Endothelial cell (in vitro differentiated cells): ENCODE measurements around the gene ERN2. TPM values are rescaled to one million over a fixed set of nuclear protein-coding genes. Genes with fewer than 3 reads are reported as not detected.
"Not testable (repeated sequence)": the region's sequence is repeated elsewhere in the genome, so short reads cannot be mapped to it uniquely, and the experiment has no call there.

ENCODE experiments used
- DNase-seq: peaks from one replicate; pipeline ENCODE4 v3.0.0; 2021; ENCODE audit warnings: low spot score
- H3K27ac Mint-ChIP-seq: one replicate; pipeline ENCODE4 v1.8.0; 2021; ENCODE audit warnings: mixed read lengths, inconsistent platforms; ENCODE audit not compliant: unreplicated experiment
- H3K27me3 Mint-ChIP-seq: one replicate; pipeline ENCODE4 v1.8.0; 2021; ENCODE audit warnings: mild to moderate bottlenecking, moderate library complexity, mixed read lengths, inconsistent platforms; ENCODE audit not compliant: unreplicated experiment
- H3K36me3 Mint-ChIP-seq: one replicate; pipeline ENCODE4 v1.8.0; 2021; ENCODE audit warnings: mild to moderate bottlenecking, low read depth, mixed read lengths, inconsistent platforms; ENCODE audit not compliant: unreplicated experiment
- H3K4me1 Mint-ChIP-seq: one replicate; pipeline ENCODE4 v1.8.0; 2021; ENCODE audit warnings: mild to moderate bottlenecking, mixed read lengths, inconsistent platforms; ENCODE audit not compliant: unreplicated experiment
- H3K4me3 Mint-ChIP-seq: one replicate; pipeline ENCODE4 v1.8.0; 2021; ENCODE audit warnings: mild to moderate bottlenecking, mixed read lengths, inconsistent platforms; ENCODE audit not compliant: unreplicated experiment
- H3K9me3 Mint-ChIP-seq: one replicate; pipeline ENCODE4 v1.8.0; 2021; ENCODE audit warnings: mixed read lengths, inconsistent platforms; ENCODE audit not compliant: unreplicated experiment
- total RNA-seq: library from RNA; stranded (reverse); fragmentation: NEBNext Ultra II Directional; extraction: Animal tissue kit (Norgen Biotek cat#: 25700); gene quantifications from one replicate; pipeline ENCODE4 v1.2.1, GENCODE V29; 2021; ENCODE audit not compliant: unreplicated experiment
- TF ChIP-seq, protein P1 (sequence below): fragments of 200-600 bp; sonication (generic); IDR thresholded peaks from one replicate; pipeline ENCODE4 v1.5.0; 2021; ENCODE audit warnings: antibody characterized with exemption; ENCODE audit not compliant: unreplicated experiment

The ERN2 gene
- total RNA-seq, 1 donor from 2014 or later = 0.80 TPM

DNA sequence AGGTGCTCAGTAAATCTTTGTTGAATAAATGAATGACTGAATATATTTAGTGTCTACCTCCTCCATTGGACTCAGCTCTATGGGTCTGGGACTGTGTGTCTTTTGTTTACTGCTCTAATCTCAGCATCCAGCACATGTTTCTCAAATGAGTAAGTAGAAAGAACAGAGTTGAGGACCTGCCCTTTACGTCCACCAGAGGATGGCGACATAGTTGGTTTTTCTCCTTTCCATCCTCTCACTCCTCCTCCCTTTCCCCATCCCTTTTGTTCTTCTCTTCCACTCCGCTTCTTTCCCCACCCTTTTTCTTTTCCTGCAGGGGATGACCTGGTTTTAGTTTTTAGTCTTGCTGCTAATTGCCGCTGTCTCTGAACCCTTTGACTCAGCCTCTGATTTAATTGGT, 29.7 kb upstream of the ERN2 start:
- TF ChIP-seq, protein P1, sequence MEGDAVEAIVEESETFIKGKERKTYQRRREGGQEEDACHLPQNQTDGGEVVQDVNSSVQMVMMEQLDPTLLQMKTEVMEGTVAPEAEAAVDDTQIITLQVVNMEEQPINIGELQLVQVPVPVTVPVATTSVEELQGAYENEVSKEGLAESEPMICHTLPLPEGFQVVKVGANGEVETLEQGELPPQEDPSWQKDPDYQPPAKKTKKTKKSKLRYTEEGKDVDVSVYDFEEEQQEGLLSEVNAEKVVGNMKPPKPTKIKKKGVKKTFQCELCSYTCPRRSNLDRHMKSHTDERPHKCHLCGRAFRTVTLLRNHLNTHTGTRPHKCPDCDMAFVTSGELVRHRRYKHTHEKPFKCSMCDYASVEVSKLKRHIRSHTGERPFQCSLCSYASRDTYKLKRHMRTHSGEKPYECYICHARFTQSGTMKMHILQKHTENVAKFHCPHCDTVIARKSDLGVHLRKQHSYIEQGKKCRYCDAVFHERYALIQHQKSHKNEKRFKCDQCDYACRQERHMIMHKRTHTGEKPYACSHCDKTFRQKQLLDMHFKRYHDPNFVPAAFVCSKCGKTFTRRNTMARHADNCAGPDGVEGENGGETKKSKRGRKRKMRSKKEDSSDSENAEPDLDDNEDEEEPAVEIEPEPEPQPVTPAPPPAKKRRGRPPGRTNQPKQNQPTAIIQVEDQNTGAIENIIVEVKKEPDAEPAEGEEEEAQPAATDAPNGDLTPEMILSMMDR = no peak
- Mint-ChIP-seq H3K27me3 (no peaks in the 10 kb centered on the region), H3K9me3 (no peaks in the 10 kb centered on the region), H3K36me3 (no peaks in the 10 kb centered on the region), H3K4me1 (no peaks in the 10 kb centered on the region), H3K4me3 (no peak overlapping the region), H3K27ac (no peak overlapping the region)
- no peak for DNase-seq

DNA sequence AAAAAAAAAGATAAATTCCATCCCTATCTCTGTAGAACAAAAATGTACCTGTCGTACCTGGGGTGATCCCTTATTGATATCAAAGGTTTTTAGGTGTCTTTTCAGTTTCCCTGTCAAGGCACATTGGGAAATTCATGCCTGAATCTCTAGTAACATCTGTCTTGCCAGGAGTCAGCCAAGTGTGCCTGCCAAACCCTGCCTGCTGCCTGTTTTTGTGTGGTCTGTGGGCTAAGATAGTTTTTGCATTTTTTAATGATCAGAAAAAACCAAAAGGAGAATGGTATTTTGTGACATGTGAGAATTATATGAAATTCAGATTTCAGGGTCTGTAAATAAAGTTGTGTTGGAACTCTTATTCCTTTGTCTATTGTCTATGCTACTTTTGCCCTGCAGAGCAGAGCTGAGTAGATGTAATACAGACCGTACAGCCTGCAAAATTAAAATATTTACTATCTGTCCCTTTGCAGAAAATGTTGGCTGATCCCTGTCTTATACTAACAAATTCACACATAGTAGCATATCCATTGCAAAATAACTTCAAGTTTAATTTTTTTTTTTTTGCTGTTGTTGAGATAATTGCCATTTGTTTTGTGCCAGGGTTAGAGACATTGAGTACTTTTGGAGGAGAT, 28.8 kb upstream of the ERN2 start:
- TF ChIP-seq, protein P1 = no peak
- H3K4me1 Mint-ChIP-seq = no peaks in the 10 kb centered on the region
- H3K27me3 Mint-ChIP-seq = no peaks in the 10 kb centered on the region
- H3K36me3 Mint-ChIP-seq = no peaks in the 10 kb centered on the region
- no peak overlapping the region for H3K4me3 Mint-ChIP-seq
- no peak overlapping the region for H3K27ac Mint-ChIP-seq
- H3K9me3 Mint-ChIP-seq = no peaks in the 10 kb centered on the region
- no peak for DNase-seq

DNA sequence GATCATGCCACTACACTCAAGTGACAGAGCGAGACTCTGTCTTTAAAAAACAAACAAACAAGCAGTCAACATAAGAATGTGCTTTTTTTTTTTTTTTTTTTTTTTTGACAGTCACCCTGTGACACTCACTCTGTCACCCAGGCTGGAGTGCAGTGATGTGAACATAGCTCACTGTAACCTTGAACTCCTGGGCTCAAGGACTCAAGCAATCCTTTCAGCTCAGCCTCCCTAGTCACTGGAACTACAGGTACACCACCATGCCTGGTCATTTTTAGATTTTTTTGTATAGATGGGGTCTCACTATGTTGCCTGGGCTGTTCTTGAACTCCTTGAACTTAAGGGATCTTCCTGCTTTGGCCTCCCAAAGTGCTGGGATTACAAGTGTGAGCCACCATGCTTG, 26.5 kb upstream of the ERN2 start:
- H3K9me3 Mint-ChIP-seq = no peaks in the 10 kb centered on the region
- H3K27me3 Mint-ChIP-seq = no peaks in the 10 kb centered on the region
- no peaks in the 10 kb centered on the region for H3K36me3 Mint-ChIP-seq
- no peaks in the 10 kb centered on the region for H3K4me1 Mint-ChIP-seq
- no peak overlapping the region for H3K4me3 Mint-ChIP-seq
- TF ChIP-seq, protein P1 = no peak
- no peak overlapping the region for H3K27ac Mint-ChIP-seq
- DNase-seq = no peak

DNA sequence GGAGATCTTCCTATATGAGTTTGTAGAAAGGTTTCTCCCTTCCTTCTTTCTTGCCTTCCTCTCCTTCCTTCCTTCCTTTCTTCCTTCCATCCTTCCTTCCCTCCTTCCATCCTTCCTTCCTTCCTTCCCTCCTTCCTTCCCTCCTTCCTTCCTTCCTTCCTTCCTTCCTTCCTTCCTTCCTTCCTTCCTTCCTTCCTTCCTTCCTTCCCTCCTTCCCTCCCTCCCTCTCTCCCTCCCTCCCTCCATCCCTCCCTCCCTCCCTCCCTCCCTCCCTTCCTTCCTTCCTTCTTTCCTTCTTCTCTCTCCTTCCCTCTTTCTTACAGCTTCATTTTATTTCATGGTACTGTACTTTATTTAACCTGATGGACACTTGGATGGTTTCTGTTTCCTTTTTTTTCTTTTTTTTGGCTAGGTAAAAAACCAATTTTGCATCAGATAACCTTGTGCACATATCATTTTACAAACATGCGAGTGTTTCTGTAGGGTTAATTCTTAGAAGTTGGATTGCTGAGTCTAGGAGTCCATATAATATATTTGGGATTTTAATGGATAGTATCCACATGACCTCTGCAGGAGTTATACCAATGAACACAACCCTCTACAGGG, 24.5 kb upstream of the ERN2 start:
- not testable (repeated sequence) for H3K27me3 Mint-ChIP-seq, H3K36me3 Mint-ChIP-seq, DNase-seq, H3K27ac Mint-ChIP-seq, H3K4me3 Mint-ChIP-seq, H3K9me3 Mint-ChIP-seq, H3K4me1 Mint-ChIP-seq

DNA sequence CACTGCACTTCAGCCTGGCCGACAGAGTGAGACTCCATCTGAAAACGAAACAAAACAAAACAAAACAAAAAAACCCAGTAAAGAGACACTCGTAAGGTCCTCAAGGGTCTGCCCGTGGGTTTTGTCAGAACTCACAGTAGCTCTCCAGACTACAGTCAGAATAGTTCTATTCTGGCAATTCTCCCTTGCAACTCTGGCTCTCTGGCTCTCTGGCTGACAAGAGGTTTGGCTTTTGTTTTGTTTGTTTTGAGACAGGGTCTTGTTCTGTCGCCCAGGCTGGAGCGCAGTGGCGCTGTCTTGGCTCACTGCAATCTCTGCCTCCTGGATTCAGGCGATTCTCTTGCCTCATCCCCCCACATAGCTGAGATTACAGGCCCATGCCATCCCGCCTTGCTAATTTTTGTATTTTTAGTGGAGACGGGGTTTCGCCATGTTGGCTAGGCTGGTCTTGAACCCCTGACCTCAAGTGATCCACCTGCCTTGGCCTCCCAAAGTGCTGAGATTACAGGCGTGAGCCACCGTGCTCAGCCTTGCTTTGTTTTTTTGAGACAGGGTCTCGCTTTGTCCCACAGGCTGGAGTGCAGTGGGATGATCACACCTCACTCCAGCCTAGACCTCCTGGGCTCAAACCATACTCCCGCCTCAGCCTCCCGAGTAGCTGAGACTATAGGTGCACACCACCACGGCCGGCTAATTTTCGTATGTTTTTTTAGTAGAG, 21.3 kb upstream of the ERN2 start:
- no peaks in the 10 kb centered on the region for H3K36me3 Mint-ChIP-seq
- no peaks in the 10 kb centered on the region for H3K27me3 Mint-ChIP-seq
- TF ChIP-seq, protein P1 = no peak
- no peak overlapping the region for H3K27ac Mint-ChIP-seq
- DNase-seq = no peak
- no peak overlapping the region for H3K4me3 Mint-ChIP-seq
- no peaks in the 10 kb centered on the region for H3K9me3 Mint-ChIP-seq
- H3K4me1 Mint-ChIP-seq = no peaks in the 10 kb centered on the region
